ENCODE measurements around the gene SLC11A2.

GRCh38 chr12:50990147-50990727 lies 35.9 kb downstream of the SLC11A2 start:
- TF ChIP-seq, protein P1, sequence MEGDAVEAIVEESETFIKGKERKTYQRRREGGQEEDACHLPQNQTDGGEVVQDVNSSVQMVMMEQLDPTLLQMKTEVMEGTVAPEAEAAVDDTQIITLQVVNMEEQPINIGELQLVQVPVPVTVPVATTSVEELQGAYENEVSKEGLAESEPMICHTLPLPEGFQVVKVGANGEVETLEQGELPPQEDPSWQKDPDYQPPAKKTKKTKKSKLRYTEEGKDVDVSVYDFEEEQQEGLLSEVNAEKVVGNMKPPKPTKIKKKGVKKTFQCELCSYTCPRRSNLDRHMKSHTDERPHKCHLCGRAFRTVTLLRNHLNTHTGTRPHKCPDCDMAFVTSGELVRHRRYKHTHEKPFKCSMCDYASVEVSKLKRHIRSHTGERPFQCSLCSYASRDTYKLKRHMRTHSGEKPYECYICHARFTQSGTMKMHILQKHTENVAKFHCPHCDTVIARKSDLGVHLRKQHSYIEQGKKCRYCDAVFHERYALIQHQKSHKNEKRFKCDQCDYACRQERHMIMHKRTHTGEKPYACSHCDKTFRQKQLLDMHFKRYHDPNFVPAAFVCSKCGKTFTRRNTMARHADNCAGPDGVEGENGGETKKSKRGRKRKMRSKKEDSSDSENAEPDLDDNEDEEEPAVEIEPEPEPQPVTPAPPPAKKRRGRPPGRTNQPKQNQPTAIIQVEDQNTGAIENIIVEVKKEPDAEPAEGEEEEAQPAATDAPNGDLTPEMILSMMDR (IDR thresholded peaks at IDR 0.05) = no peak
- no peak for TF ChIP-seq POLR2AphosphoS5 (IDR thresholded peaks at IDR 0.05)
